T follicular helper cell (primary cell): ENCODE results near the gene RPS6KL1.

Source experiments
- DNase-seq: peaks from one replicate; pipeline ENCODE4 v3.0.0-alpha.2; 2020; ENCODE audit warnings: low read depth

RPS6KL1 gene

GRCh38 chr14:74886001-74886400 is 37.1 kb downstream of the RPS6KL1 start:
- no peak for DNase-seq

- DNase-seq: peak; percentile 42
Measured at GRCh38 chr14:74882103-74882920, 40.7 kb downstream of the RPS6KL1 start.

GRCh38 chr14:74881431-74882102 is 41.5 kb downstream of the RPS6KL1 start, which contains the start of gene DLST:
Gene DLST (plus strand): TSS chr14:74881916. CDS start chr14:74881954, 38 bp downstream.
- DNase-seq: peak; percentile 74

GRCh38 chr14:74879427-74880182 is 43.5 kb downstream of the RPS6KL1 start:
- no peak for DNase-seq

- DNase-seq: no peak
Measured at GRCh38 chr14:74875941-74876913, 46.8 kb downstream of the RPS6KL1 start, which contains the start of gene PROX2. Gene PROX2 (minus strand): TSS chr14:74876145. CDS start chr14:74863834, 12,311 bp downstream.

GRCh38 chr14:74875204-74875603 is 47.9 kb downstream of the RPS6KL1 start:
- DNase-seq: no peak

- DNase-seq: no peak
Measured at GRCh38 chr14:74871819-74872218, 51.2 kb downstream of the RPS6KL1 start.

GRCh38 chr14:74868739-74869138 is 54.3 kb downstream of the RPS6KL1 start:
- no peak for DNase-seq

- no peak for DNase-seq
Measured at GRCh38 chr14:74867673-74868072, 55.4 kb downstream of the RPS6KL1 start.

GRCh38 chr14:74866708-74867389 is 56.2 kb downstream of the RPS6KL1 start:
- no peak for DNase-seq

GRCh38 chr14:74865156-74865555 is 57.9 kb downstream of the RPS6KL1 start:
- DNase-seq: no peak

GRCh38 chr14:74864198-74864597 is 58.9 kb downstream of the RPS6KL1 start:
- no peak for DNase-seq

GRCh38 chr14:74863274-74863673 is 59.8 kb downstream of the RPS6KL1 start:
- no peak for DNase-seq

- DNase-seq: no peak
Measured at GRCh38 chr14:74861734-74862090, 61.3 kb downstream of the RPS6KL1 start.

GRCh38 chr14:74860899-74861733 is 61.9 kb downstream of the RPS6KL1 start:
- peak; percentile 84 for DNase-seq

GRCh38 chr14:74859757-74860552 is 63.1 kb downstream of the RPS6KL1 start:
- no peak for DNase-seq

GRCh38 chr14:74858022-74858421 is 65.0 kb downstream of the RPS6KL1 start:
- DNase-seq: no peak

- DNase-seq: no peak
Measured at GRCh38 chr14:74856366-74856765, 66.7 kb downstream of the RPS6KL1 start.

- no peak for DNase-seq
Measured at GRCh38 chr14:74855945-74856344, 67.1 kb downstream of the RPS6KL1 start.
